ENCODE measurements around the gene SDHD. TPM values are rescaled to one million over a fixed set of nuclear protein-coding genes. Genes with fewer than 3 reads are reported as not detected.

Gene SDHD
- total RNA-seq, 1 donor from 2014 or later: 47.3 TPM

DNA sequence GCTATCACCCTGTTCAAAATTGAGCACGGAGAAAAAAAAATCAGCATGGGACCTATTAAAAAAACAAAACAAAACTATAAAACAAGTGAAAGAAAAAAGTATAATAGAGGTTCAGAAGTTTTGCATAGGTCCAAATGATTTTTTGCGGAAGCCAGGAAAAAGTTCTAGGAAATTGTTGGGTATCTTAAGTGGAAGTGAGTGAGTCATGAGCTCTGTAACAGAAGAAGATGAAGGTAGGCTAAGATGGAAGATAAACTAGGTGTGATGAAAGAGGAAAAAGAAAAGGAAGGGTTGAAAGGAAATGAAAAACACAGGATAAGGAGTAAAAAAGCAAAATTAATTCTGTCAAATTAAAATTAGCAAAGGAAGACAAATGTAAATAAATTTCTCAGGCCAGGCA lies 27.8 kb downstream of the SDHD start:
- Mint-ChIP-seq H3K4me3 (no peak overlapping the region), H3K9me3 (peaks cover 15% of the 10 kb centered on the region), H3K27me3 (ENCODE audit: low read depth) (no peaks in the 10 kb centered on the region), H3K27ac (no peak overlapping the region), H3K4me1 (peaks cover 3% of the 10 kb centered on the region), H3K36me3 (peaks cover 5% of the 10 kb centered on the region)
- TF ChIP-seq, protein P1, sequence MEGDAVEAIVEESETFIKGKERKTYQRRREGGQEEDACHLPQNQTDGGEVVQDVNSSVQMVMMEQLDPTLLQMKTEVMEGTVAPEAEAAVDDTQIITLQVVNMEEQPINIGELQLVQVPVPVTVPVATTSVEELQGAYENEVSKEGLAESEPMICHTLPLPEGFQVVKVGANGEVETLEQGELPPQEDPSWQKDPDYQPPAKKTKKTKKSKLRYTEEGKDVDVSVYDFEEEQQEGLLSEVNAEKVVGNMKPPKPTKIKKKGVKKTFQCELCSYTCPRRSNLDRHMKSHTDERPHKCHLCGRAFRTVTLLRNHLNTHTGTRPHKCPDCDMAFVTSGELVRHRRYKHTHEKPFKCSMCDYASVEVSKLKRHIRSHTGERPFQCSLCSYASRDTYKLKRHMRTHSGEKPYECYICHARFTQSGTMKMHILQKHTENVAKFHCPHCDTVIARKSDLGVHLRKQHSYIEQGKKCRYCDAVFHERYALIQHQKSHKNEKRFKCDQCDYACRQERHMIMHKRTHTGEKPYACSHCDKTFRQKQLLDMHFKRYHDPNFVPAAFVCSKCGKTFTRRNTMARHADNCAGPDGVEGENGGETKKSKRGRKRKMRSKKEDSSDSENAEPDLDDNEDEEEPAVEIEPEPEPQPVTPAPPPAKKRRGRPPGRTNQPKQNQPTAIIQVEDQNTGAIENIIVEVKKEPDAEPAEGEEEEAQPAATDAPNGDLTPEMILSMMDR (IDR thresholded peaks at IDR 0.05; ENCODE audit: unreplicated experiment): no peak
- no peak for DNase-seq (ENCODE audit: low spot score in 2 of 2, unreplicated experiment in 2 of 2)

DNA sequence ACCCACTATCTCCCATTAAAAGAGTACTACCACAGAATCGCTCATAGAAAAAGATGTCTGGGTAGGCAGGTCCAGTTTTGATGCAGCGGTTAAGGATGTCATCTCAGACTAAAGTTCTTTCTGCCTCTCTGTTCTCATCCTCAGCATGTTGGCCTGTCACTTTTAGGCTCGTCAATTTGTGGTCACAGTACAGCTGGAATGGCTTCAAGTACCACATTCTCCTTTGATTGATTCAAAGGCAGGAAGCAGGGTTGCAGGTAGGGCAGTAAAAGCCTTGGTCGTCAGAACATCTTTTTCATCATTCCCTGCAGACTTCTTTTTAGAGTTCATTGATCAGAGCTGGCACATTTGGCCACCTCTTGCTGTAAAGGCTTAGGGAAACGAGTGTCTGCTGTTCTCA lies 28.7 kb downstream of the SDHD start:
- TF ChIP-seq, protein P1 (IDR thresholded peaks at IDR 0.05; ENCODE audit: unreplicated experiment): no peak
- H3K4me3 Mint-ChIP-seq: no peak overlapping the region
- no peak for DNase-seq (ENCODE audit: low spot score in 2 of 2, unreplicated experiment in 2 of 2)
- no peaks in the 10 kb centered on the region for H3K27me3 Mint-ChIP-seq (ENCODE audit: low read depth)
- no peak overlapping the region for H3K27ac Mint-ChIP-seq
- peaks cover 5% of the 10 kb centered on the region for H3K36me3 Mint-ChIP-seq
- H3K9me3 Mint-ChIP-seq: peaks cover 13% of the 10 kb centered on the region
- peaks cover 5% of the 10 kb centered on the region for H3K4me1 Mint-ChIP-seq

DNA sequence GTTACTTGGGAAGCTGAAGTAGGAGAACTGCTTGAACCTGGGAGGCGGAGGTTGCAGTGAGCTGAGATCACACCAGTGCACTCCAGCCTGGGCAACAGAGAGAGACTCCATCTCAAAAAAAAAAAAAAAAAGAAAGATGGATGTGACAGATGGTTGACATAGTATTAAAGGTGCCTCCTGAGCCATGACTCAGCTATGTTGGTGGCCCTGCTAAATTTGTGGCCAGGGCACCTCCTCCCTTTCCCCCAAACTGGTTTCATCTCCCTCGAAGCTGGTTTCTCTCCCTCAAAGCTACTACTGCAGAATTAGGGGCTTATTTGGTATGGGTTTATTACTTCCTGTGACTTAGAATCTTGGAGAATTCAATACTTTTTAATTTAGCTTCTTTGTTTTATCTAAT lies 31.5 kb downstream of the SDHD start:
- Mint-ChIP-seq H3K27me3 (ENCODE audit: low read depth) (no peaks in the 10 kb centered on the region), H3K4me3 (no peak overlapping the region)

DNA sequence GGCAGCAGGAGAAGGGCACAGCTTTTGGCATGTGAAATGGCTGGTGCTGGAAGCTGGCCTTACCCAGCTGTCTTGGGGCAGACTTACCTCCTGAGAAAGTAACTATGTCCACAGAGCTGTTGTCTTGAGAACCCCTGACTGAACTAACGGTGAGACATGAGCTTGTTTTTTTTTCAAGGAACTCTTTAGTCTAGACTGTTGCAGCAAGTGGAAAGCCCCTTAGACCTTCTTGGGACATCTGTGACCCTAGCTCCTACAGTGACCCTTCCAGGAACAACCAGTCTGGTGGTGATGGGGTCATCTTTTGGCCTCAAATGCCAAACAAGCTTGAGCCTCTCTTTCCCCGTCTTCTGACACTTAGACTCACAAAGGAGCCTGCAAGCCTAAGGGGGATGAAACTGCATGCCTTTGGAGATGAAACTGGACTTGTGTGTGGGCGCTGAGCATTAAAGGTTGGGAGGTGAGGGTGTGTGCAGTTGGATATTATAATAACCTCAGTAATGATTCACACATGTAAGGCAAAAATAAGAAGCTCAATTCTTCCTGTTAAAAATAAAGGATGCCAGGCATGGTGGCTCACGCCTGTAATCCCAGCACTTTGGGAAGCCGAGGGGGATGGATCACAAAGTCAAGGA lies 35.4 kb downstream of the SDHD start:
- Mint-ChIP-seq H3K9me3 (peaks cover under 1% of the 10 kb centered on the region), H3K36me3 (peaks cover under 1% of the 10 kb centered on the region), H3K27me3 (ENCODE audit: low read depth) (no peaks in the 10 kb centered on the region), H3K4me1 (peaks cover 16% of the 10 kb centered on the region), H3K4me3 (no peak overlapping the region), H3K27ac (no peak overlapping the region)
- DNase-seq (ENCODE audit: low spot score in 2 of 2, unreplicated experiment in 2 of 2): no peak
- TF ChIP-seq, protein P1 (IDR thresholded peaks at IDR 0.05; ENCODE audit: unreplicated experiment): no peak

More for the DNA sequence above, 31.5 kb downstream of the SDHD start:
- Mint-ChIP-seq H3K4me1 (peaks cover 10% of the 10 kb centered on the region), H3K36me3 (peaks cover 5% of the 10 kb centered on the region), H3K9me3 (peaks cover 4% of the 10 kb centered on the region), H3K27ac (no peak overlapping the region)
- no peak for DNase-seq (ENCODE audit: low spot score in 2 of 2, unreplicated experiment in 2 of 2)
- TF ChIP-seq, protein P1 (IDR thresholded peaks at IDR 0.05; ENCODE audit: unreplicated experiment): no peak

DNA sequence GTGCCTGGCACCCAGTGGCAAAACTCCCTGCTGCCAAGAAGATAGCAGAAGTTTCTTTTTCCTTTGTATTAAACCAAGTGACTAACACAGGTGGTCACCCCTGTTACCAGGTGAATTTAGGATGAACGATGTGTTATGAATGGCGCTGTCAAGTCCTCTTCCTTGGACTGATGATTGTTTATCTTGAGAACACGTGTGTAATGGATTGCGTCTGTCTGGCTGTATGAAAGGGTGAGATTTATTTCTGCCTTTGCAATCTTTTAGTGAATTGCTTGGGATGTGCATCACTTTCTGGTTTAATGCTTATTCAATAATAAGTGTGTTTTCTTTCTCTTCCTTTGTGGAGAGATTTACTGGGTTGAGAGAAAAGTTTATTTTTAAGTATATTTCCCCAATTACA lies 36.5 kb downstream of the SDHD start:
- TF ChIP-seq, protein P1 (IDR thresholded peaks at IDR 0.05; ENCODE audit: unreplicated experiment): no peak
- H3K27me3 Mint-ChIP-seq (ENCODE audit: low read depth): no peaks in the 10 kb centered on the region
- H3K4me1 Mint-ChIP-seq: peaks cover 16% of the 10 kb centered on the region
- no peak overlapping the region for H3K27ac Mint-ChIP-seq
- H3K9me3 Mint-ChIP-seq: no peaks in the 10 kb centered on the region
- H3K36me3 Mint-ChIP-seq: no peaks in the 10 kb centered on the region
- no peak overlapping the region for H3K4me3 Mint-ChIP-seq
- no peak for DNase-seq (ENCODE audit: low spot score in 2 of 2, unreplicated experiment in 2 of 2)

Measured in mesothelial cell of epicardium (in vitro differentiated cells).